SK-N-SH treated with all-trans-retinoic acid at 6 μM for 48 hours (cell line): ENCODE measurements around the gene ZFP69.

Source experiments
- ATAC-seq: fragments of 200-7000 bp; cut with Tn5 transposase; 3 replicates; pipeline ENCODE4 v1.9.1; 2020; ENCODE audit warnings: mild to moderate bottlenecking, moderate library complexity
- ARNTL ChIP-seq: fragments of 450-650 bp; formaldehyde crosslinking; IDR thresholded peaks from 2 replicates; pipeline ENCODE4 v1.5.0; 2020; ENCODE audit warnings: low read depth, mild to moderate bottlenecking, moderate library complexity, borderline replicate concordance
- BACH2 ChIP-seq: fragments of 250-450 bp; sonication (Bioruptor Pico); IDR thresholded peaks from 2 replicates; pipeline ENCODE4 v1.9.0; 2021; ENCODE audit warnings: mild to moderate bottlenecking, borderline replicate concordance
- CREB5 ChIP-seq: fragments of 250-450 bp; sonication (Bioruptor Pico); IDR thresholded peaks from 2 replicates; pipeline ENCODE4 v1.5.1; 2020; ENCODE audit warnings: low read depth, mild to moderate bottlenecking, moderate library complexity
- CSDC2 ChIP-seq: fragments of 250-450 bp; sonication (Bioruptor Pico); IDR thresholded peaks from 2 replicates; pipeline ENCODE4 v1.5.0; 2020; ENCODE audit warnings: mild to moderate bottlenecking, moderate library complexity
- CSRNP3 ChIP-seq: fragments of 250-450 bp; sonication (Bioruptor Pico); IDR thresholded peaks from 2 replicates; pipeline ENCODE4 v1.5.1; 2021; ENCODE audit warnings: mild to moderate bottlenecking, moderate library complexity
- ESRRG ChIP-seq: fragments of 250-450 bp; sonication (Bioruptor Pico); IDR thresholded peaks from 2 replicates; pipeline ENCODE4 v1.6.1; 2021; ENCODE audit warnings: mild to moderate bottlenecking
- GLIS3 ChIP-seq: fragments of 250-450 bp; sonication (Bioruptor Pico); IDR thresholded peaks from 2 replicates; pipeline ENCODE4 v1.5.0; 2020; ENCODE audit warnings: mild to moderate bottlenecking, moderate library complexity
- ISL1 ChIP-seq: fragments of 250-450 bp; sonication (Bioruptor Pico); IDR thresholded peaks from 2 replicates; pipeline ENCODE4 v2.1.2; 2022; ENCODE audit warnings: mild to moderate bottlenecking, moderate library complexity
- OSR1 ChIP-seq: fragments of 250-450 bp; sonication (Bioruptor Pico); IDR thresholded peaks from 2 replicates; pipeline ENCODE4 v1.8.0; 2022; ENCODE audit warnings: moderate library complexity, mild to moderate bottlenecking, inconsistent platforms
- PATZ1 ChIP-seq: fragments of 250-450 bp; sonication (Bioruptor Pico); IDR thresholded peaks from 2 replicates; pipeline ENCODE4 v1.8.0; 2020; ENCODE audit warnings: mild to moderate bottlenecking, moderate library complexity, borderline replicate concordance
- POU6F1 ChIP-seq: fragments of 250-450 bp; sonication (Bioruptor Pico); IDR thresholded peaks from 2 replicates; pipeline ENCODE4 v1.8.0; 2021; ENCODE audit warnings: low read depth, mild to moderate bottlenecking, moderate library complexity, borderline replicate concordance
- PPARA ChIP-seq: fragments of 250-450 bp; sonication (Bioruptor Pico); IDR thresholded peaks from 2 replicates; pipeline ENCODE4 v1.5.0; 2020; ENCODE audit warnings: mild to moderate bottlenecking, borderline replicate concordance
- RARB ChIP-seq: fragments of 250-450 bp; sonication (Bioruptor Pico); IDR thresholded peaks from 2 replicates; pipeline ENCODE4 v1.8.0; 2021; ENCODE audit warnings: mild to moderate bottlenecking, moderate library complexity
- SNAI2 ChIP-seq: fragments of 250-450 bp; sonication (Bioruptor Pico); IDR thresholded peaks from 2 replicates; pipeline ENCODE4 v1.5.0; 2020; ENCODE audit warnings: mild to moderate bottlenecking, moderate library complexity
- TCF4 ChIP-seq: fragments of 250-450 bp; sonication (Bioruptor Pico); IDR thresholded peaks from 2 replicates; pipeline ENCODE4 v1.8.0; 2021; ENCODE audit warnings: mild to moderate bottlenecking, moderate library complexity, borderline replicate concordance
- TOX ChIP-seq: fragments of 250-450 bp; sonication (Bioruptor Pico); IDR thresholded peaks from 2 replicates; pipeline ENCODE4 v1.8.0; 2021; ENCODE audit warnings: mild to moderate bottlenecking, moderate library complexity, borderline replicate concordance
- TSHZ2 ChIP-seq: fragments of 250-450 bp; sonication (Bioruptor Pico); IDR thresholded peaks from 2 replicates; pipeline ENCODE4 v1.5.0; 2020; ENCODE audit warnings: mild to moderate bottlenecking, moderate library complexity
- ZC3H10 ChIP-seq: fragments of 250-450 bp; sonication (Bioruptor Pico); IDR thresholded peaks from 2 replicates; pipeline ENCODE4 v1.5.1; 2021; ENCODE audit warnings: mild to moderate bottlenecking, moderate library complexity
- ZFP3 ChIP-seq: fragments of 250-450 bp; sonication (Bioruptor Pico); IDR thresholded peaks from 2 replicates; pipeline ENCODE4 v1.5.0; 2020; ENCODE audit warnings: mild to moderate bottlenecking, moderate library complexity
- ZFP30 ChIP-seq: fragments of 450-650 bp; formaldehyde crosslinking; IDR thresholded peaks from 2 replicates; pipeline ENCODE4 v1.5.0; 2022; ENCODE audit warnings: mild to moderate bottlenecking, moderate library complexity
- ZNF565 ChIP-seq: fragments of 450-650 bp; formaldehyde crosslinking; conservative IDR thresholded peaks from 2 replicates; pipeline ENCODE4 v1.5.0; 2020; ENCODE audit warnings: low read depth, mild to moderate bottlenecking, moderate library complexity
- ZNF70 ChIP-seq: fragments of 450-650 bp; formaldehyde crosslinking; IDR thresholded peaks from 2 replicates; pipeline ENCODE4 v1.5.0; 2020; ENCODE audit warnings: mild to moderate bottlenecking, moderate library complexity

The ZFP69 gene

GRCh38 chr1:40451238-40451585 is 25.9 kb upstream of the ZFP69 start:
- ATAC-seq: no peak
- no peak for TF ChIP-seq TCF4 (CRISPR knock-in tag)

GRCh38 chr1:40454873-40455272 is 22.2 kb upstream of the ZFP69 start:
- TF ChIP-seq GLIS3 (CRISPR knock-in tag) (no peak), TCF4 (CRISPR knock-in tag) (no peak), ZFP30 (no peak), ISL1 (no peak), CSRNP3 (CRISPR knock-in tag) (no peak), SNAI2 (CRISPR knock-in tag) (no peak), ZNF70 (CRISPR knock-in tag) (no peak), RARB (no peak), CSDC2 (CRISPR knock-in tag) (no peak), TSHZ2 (CRISPR knock-in tag) (no peak), ZNF565 (CRISPR knock-in tag) (no peak), TOX (CRISPR knock-in tag) (no peak), POU6F1 (CRISPR knock-in tag) (no peak), ARNTL (no peak), BACH2 (CRISPR knock-in tag) (no peak), ESRRG (CRISPR knock-in tag) (no peak), ZFP3 (no peak), OSR1 (CRISPR knock-in tag) (no peak), PPARA (CRISPR knock-in tag) (no peak), ZC3H10 (no peak)
- ATAC-seq: no peak

GRCh38 chr1:40462956-40463590 is 14.0 kb upstream of the ZFP69 start:
- TF ChIP-seq ZC3H10 (no peak), CREB5 (CRISPR knock-in tag) (no peak), POU6F1 (CRISPR knock-in tag) (no peak), PATZ1 (CRISPR knock-in tag) (no peak), ZFP30 (no peak)
- ATAC-seq: no peak
